Ascending aorta (tissue), 2 donors: ENCODE results near the gene TPPP. TPM values are rescaled to one million over a fixed set of nuclear protein-coding genes. Genes with fewer than 3 reads are reported as not detected.

Experiments
- DNase-seq, 2 donors: peaks; one replicate each; pipeline ENCODE4 v3.0.0-alpha.2; 2019; ENCODE audit warnings: low spot score in 2 of 2
- H3K27ac ChIP-seq, 2 donors: fragments of 200-600 bp; sonication (generic); one replicate each; pipeline ENCODE4 v1.5.1; 2016 to 2017; ENCODE audit warnings: mild to moderate bottlenecking in 1 of 2
- H3K27me3 ChIP-seq: fragments of 200-600 bp; sonication (generic); one replicate; pipeline ENCODE4 v1.5.1; 2017
- H3K36me3 ChIP-seq, 2 donors: fragments of 200-600 bp; sonication (generic); one replicate each; pipeline ENCODE4 v1.5.1; 2016
- H3K4me1 ChIP-seq, 2 donors: fragments of 200-600 bp; sonication (generic); one replicate each; pipeline ENCODE4 v1.5.1; 2016 to 2017; ENCODE audit warnings: mild to moderate bottlenecking in 1 of 2
- H3K4me3 ChIP-seq, 2 donors: fragments of 200-600 bp; sonication (generic); one replicate each; pipeline ENCODE4 v1.5.1; 2016 to 2017; ENCODE audit warnings: mild to moderate bottlenecking in 1 of 2
- H3K9me3 ChIP-seq, 2 donors: fragments of 200-600 bp; sonication (generic); one replicate each; pipeline ENCODE4 v1.5.1; 2016
- intact Hi-C: fragments of 100-400 bp; cut with DNase I; formaldehyde crosslinking; loops from one replicate; pipeline ENCODE4 v1.15.1; 2023
- total RNA-seq: library from RNA; depleted of rRNA; stranded (reverse); fragments of >200 nt; gene quantifications from one replicate; pipeline ENCODE4 v1.1.0, GENCODE V29; 2016
- TF ChIP-seq, protein P1 (sequence below), 3 experiments: fragments of 200-600 bp in 2 of 3; fragments of 450-650 bp in 1 of 3; sonication (generic) in 2 of 3; IDR thresholded peaks; one replicate each; pipeline ENCODE4 v1.5.1; 2016 to 2019; ENCODE audit warnings: antibody characterized with exemption in 3 of 3, mild to moderate bottlenecking in 1 of 3, moderate library complexity in 1 of 3

Gene TPPP
- total RNA-seq, 1 donor from 2014 or later = 13.8 TPM

DNA sequence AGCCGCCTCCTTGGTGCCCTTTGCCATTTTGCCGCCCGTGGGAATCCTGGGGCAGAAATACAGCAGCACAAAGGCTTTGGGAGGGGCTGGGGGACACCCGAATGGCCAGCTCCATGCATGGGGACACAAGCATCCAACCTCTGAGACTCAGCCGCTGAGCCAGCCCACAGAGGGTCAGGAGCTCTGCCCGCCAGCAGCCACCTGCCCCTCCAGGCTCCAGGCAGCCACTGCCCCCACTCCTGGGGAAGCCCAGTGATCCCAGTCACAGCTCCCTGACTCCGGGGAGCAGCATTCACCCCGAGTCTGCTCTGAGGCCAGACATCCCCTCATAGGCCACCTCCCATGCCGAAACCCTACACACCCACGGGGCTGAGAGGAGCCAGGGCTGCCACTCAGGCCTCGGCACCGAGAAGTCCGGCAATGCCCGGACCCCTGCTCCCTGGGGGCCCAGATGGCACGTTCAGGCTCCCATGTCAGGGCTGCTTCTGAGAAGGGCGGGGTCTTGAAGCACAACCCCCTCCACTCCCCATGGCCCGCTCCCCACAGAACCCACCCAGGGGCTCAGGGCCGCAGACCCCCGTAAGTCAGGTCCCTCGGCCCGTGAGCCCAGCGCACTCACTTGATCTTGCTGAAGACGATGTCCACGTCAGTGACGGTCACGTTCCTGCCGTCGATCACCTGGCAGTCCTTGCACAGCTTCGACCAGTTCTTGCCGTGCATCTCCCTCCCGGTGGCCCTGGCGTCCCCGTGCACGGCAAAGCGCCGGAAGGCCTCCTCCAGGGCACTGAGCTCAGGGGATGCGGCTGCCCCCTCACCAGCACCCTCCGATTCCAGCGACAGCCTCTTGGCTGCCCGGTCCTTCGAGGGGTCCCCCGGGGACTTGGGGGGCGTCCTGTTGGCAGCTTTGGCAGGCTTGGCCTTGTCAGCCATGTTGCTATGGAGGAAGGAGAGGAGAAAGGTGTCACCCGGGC is 15.7 kb downstream of the TPPP start:
- peak in 1 of 2 donors; percentile 50 for DNase-seq
- intact Hi-C loops = loop anchor here (10.0 kb wide), 1 partner anchor 107 kb away; the partner anchor contains the start of gene ZDHHC11B
- H3K27me3 ChIP-seq = no peaks in the 10 kb centered on the region
- no peak overlapping the region for H3K4me3 ChIP-seq
- TF ChIP-seq, protein P1, sequence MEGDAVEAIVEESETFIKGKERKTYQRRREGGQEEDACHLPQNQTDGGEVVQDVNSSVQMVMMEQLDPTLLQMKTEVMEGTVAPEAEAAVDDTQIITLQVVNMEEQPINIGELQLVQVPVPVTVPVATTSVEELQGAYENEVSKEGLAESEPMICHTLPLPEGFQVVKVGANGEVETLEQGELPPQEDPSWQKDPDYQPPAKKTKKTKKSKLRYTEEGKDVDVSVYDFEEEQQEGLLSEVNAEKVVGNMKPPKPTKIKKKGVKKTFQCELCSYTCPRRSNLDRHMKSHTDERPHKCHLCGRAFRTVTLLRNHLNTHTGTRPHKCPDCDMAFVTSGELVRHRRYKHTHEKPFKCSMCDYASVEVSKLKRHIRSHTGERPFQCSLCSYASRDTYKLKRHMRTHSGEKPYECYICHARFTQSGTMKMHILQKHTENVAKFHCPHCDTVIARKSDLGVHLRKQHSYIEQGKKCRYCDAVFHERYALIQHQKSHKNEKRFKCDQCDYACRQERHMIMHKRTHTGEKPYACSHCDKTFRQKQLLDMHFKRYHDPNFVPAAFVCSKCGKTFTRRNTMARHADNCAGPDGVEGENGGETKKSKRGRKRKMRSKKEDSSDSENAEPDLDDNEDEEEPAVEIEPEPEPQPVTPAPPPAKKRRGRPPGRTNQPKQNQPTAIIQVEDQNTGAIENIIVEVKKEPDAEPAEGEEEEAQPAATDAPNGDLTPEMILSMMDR (IDR thresholded peaks at IDR 0.05) = no peak
- H3K4me1 ChIP-seq = peaks cover 6 to 23% of the 10 kb centered on the region in 2 donors
- no peak overlapping the region for H3K27ac ChIP-seq
- H3K36me3 ChIP-seq = no peaks in the 10 kb centered on the region
- no peaks in the 10 kb centered on the region for H3K9me3 ChIP-seq

DNA sequence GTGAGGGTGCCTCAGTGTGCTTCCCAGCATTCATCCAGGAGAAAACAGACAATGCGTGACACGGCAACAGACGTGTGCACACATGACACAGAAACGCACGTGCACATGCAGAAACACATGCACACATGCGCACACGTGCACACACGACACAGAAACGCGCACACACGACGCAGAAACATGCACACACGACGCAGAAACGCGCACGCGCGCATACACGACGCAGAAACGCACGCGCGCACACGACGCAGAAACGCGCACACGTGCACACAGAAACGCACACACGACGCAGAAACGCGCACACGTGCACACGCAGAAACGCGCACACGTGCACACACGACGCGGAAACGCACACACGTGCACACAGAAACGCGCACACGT is 16.5 kb downstream of the TPPP start:
- peaks cover 13 to 30% of the 10 kb centered on the region in 2 donors for H3K4me1 ChIP-seq
- intact Hi-C loops = loop anchor here (10.0 kb wide), 1 partner anchor 108 kb away; the partner anchor contains the start of gene ZDHHC11B
- H3K9me3 ChIP-seq = no peaks in the 10 kb centered on the region
- H3K36me3 ChIP-seq = no peaks in the 10 kb centered on the region
- no peak overlapping the region for H3K27ac ChIP-seq
- no peaks in the 10 kb centered on the region for H3K27me3 ChIP-seq
- H3K4me3 ChIP-seq = no peak overlapping the region
- DNase-seq = no peak
- TF ChIP-seq, protein P1 (IDR thresholded peaks at IDR 0.05) = no peak

DNA sequence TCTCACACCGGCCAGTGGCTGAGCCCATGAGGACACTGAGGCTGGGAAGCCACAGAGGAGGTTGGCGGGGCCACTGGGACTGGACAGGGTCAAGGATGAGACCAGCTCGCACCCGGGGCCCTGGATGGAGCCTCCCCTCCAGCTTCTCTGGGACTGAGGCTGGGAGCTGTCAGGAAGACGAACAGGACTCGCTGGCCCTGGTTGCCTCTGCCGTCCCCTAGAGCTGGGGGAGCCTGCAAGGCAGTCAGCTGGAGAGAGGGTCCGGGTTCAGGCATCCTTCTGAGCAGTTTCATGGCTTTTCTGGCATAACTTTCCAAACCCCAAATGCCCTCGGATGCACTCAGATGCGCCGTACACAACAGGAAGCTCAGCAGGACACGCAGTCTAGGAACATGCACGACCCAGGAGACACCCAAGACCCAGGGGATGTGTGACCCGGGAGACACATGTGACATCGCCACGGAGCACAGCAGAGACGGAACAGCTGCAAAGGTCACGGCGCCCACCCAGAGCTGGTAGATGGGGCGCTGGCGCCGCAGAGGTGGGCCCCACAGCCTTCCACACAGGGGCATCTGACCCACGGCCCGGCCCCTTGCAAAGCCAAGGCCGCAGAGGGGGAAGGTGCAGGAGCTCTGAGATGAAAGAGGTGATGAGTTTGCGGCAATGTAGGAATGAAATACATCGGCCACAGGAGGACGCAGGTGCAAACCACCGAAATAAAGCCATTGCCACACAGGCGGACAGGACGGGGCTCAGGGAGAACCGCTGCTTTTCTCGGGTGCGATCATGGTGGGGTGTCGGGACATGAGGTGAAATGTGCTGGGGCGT is 17.1 kb downstream of the TPPP start:
- Histone ChIP-seq H3K4me1 (peaks cover 14 to 33% of the 10 kb centered on the region in 2 donors), H3K27me3 (no peaks in the 10 kb centered on the region), H3K9me3 (no peaks in the 10 kb centered on the region), H3K36me3 (no peaks in the 10 kb centered on the region), H3K4me3 (no peak overlapping the region), H3K27ac (no peak overlapping the region)
- DNase-seq = peak in 1 of 2 donors; percentile 44
- intact Hi-C loops = loop anchor here (10.0 kb wide), 1 partner anchor 109 kb away; the partner anchor contains the start of gene ZDHHC11B
- TF ChIP-seq, protein P1 (IDR thresholded peaks at IDR 0.05) = no peak

DNA sequence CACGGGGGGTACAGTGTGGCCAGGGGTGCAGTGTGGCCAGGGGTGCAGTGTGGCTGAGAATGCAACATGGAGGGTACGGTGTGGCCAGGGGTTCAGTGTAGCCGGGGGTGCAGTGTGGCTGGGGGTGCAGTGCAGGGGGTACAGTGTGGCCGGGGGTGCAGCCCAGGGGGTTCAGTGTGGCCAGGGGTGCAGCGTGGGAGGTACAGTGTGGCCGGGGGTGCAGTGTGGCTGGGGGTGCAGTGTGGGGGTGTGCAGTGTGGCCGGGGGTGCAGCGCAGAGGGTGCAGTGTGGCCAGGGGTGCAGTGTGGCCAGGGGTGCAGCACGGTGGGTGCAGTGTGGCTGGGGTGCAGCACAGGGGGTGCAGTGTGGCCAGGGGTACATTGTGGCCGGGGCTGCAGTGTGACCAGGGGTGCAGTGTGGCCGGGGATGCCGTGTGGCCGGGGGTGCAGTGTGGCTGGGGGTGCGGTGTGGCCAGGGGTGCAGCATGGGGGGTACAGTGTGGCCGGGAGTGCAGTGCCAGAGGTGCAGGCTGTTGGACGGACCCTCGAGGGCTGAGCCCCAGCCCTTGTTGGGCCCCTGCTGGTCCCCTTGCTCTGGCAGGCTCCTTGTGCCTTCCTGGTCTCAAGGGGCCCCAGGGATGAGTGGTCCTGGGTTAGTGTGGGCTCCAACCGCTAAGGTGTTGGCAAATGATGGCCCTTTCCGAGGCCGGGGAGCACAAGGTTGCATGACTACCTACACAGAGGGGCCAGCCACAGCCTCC is 17.9 kb downstream of the TPPP start:
- TF ChIP-seq, protein P1 (IDR thresholded peaks at IDR 0.05) = no peak

DNA sequence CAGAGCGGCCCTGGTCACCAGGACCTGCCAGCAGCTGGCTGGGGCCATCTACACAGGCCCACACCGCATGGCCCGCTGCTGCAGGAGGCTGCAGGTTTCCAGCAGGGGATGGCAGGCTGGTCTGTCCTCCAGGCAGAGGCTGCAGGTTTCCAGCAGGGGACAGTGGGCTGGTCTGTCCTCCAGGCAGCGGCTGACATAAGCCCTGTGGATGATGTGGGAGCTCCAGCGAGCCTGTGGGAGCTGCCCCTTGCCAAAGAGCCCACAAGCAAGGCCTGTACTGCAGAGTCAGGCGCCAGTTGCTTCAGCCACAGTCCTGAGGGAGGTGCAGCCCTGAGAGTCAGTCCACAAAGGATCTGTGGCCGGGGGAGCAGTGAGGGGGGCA is 18.5 kb downstream of the TPPP start:
- H3K4me3 ChIP-seq = no peak overlapping the region
- H3K27ac ChIP-seq = no peak overlapping the region
- H3K27me3 ChIP-seq = no peaks in the 10 kb centered on the region
- TF ChIP-seq, protein P1 (IDR thresholded peaks at IDR 0.05) = no peak
- intact Hi-C loops = loop anchor here (10.0 kb wide), 1 partner anchor 110 kb away; the partner anchor contains the start of gene ZDHHC11B
- no peak for DNase-seq
- H3K4me1 ChIP-seq = peaks cover 14 to 33% of the 10 kb centered on the region in 2 donors
- no peaks in the 10 kb centered on the region for H3K9me3 ChIP-seq
- no peaks in the 10 kb centered on the region for H3K36me3 ChIP-seq

More for the DNA sequence above, 17.9 kb downstream of the TPPP start:
- no peak for DNase-seq
- Histone ChIP-seq H3K36me3 (no peaks in the 10 kb centered on the region), H3K4me3 (no peak overlapping the region), H3K27me3 (no peaks in the 10 kb centered on the region), H3K4me1 (peaks cover 14 to 33% of the 10 kb centered on the region in 2 donors), H3K27ac (no peak overlapping the region), H3K9me3 (no peaks in the 10 kb centered on the region)
- intact Hi-C loops = loop anchor here (10.0 kb wide), 1 partner anchor 110 kb away; the partner anchor contains the start of gene ZDHHC11B
